Body of pancreas (tissue), 4 donors: ENCODE data around the gene PPFIBP2.

ENCODE experiments used
- CTCF ChIP-seq, 7 experiments: fragments of 450-650 bp in 4 of 7; fragments of 200-600 bp in 3 of 7; sonication (generic) in 3 of 7; IDR thresholded peaks; one replicate each; pipeline ENCODE4 v1.5.1; 2016 to 2019; ENCODE audit warnings: antibody characterized with exemption in 7 of 7
- POLR2A ChIP-seq, 3 donors: fragments of 450-650 bp; IDR thresholded peaks; one replicate each; pipeline ENCODE4 v1.6.1; 2016; ENCODE audit warnings: antibody characterized with exemption in 3 of 3, mild to moderate bottlenecking in 2 of 3

DNA sequence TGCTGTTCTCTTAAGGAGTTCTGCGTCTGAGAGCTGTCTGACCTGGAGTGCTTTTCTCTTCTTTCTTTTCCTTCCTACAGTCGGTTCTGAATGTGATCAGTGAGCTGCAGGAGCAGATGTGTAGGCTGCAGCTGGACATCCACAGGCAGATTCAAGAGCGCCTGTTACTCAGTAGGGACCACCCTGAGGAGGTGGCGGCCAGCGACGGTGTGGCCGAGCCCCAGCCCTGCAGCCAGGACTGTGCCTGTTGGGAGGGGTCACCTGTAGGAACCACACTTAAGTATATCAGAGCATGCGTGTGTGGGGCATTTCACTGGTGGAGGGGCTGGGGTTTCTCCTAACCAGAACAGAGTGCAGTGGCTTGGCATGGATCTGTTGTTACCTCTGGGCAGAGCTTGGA lies 103.2 kb downstream of the PPFIBP2 start:
- TF ChIP-seq POLR2A (IDR thresholded peaks at IDR 0.05) (no peak), CTCF (IDR thresholded peaks at IDR 0.05) (no peak)
